Esophagus squamous epithelium (tissue), 4 donors: ENCODE results near the gene DENND5B.

Experiments
- POLR2A ChIP-seq, 4 donors: fragments of 450-650 bp; IDR thresholded peaks; one replicate each; pipeline ENCODE4 v1.6.1; 2017; ENCODE audit warnings: antibody characterized with exemption in 4 of 4, mild to moderate bottlenecking in 4 of 4, moderate library complexity in 3 of 4
- TF ChIP-seq, protein P1 (sequence below), 6 experiments: fragments of 450-650 bp in 4 of 6; fragments of 200-600 bp in 2 of 6; sonication (generic) in 2 of 6; IDR thresholded peaks; one replicate each; pipeline ENCODE4 v1.5.1; 2016 to 2019; ENCODE audit warnings: antibody characterized with exemption in 6 of 6, mild to moderate bottlenecking in 4 of 6, moderate library complexity in 4 of 6

DNA sequence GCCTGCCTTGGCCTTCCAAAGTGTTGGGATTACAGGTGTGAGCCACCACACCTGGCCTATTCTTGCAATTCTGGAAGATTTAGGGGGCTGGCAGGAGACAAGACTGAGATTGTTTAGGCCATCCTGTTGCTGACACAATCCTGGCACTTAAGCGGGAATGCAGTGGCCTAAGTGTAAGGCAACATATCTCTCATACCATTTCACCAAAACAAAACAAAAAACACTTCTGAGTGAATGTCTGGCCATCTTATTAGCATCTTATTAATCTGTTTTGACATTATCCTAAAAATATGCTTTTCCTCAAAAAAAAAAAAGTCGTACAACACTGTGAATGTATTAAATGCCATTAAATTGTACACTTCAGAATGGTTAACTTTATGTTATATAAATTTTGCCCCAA, 67.6 kb downstream of the DENND5B start:
- TF ChIP-seq, protein P1, sequence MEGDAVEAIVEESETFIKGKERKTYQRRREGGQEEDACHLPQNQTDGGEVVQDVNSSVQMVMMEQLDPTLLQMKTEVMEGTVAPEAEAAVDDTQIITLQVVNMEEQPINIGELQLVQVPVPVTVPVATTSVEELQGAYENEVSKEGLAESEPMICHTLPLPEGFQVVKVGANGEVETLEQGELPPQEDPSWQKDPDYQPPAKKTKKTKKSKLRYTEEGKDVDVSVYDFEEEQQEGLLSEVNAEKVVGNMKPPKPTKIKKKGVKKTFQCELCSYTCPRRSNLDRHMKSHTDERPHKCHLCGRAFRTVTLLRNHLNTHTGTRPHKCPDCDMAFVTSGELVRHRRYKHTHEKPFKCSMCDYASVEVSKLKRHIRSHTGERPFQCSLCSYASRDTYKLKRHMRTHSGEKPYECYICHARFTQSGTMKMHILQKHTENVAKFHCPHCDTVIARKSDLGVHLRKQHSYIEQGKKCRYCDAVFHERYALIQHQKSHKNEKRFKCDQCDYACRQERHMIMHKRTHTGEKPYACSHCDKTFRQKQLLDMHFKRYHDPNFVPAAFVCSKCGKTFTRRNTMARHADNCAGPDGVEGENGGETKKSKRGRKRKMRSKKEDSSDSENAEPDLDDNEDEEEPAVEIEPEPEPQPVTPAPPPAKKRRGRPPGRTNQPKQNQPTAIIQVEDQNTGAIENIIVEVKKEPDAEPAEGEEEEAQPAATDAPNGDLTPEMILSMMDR (IDR thresholded peaks at IDR 0.05): no peak
- no peak for TF ChIP-seq POLR2A (IDR thresholded peaks at IDR 0.05)
